H1 (cell line): ENCODE results near the gene KRTAP19-5. TPM values are rescaled to one million over a fixed set of nuclear protein-coding genes. Genes with fewer than 3 reads are reported as not detected.

Experiments
- CTCF ChIA-PET: fragments of 300-600 bp; sonication (Branson Sonifier 250); formaldehyde crosslinking; loops from one replicate; lab custom pipeline; 2021; ENCODE audit not compliant: partially characterized antibody; lab: Charles Lee
- POLR2A ChIA-PET: fragments of 300-600 bp; sonication (Branson Sonifier 250); formaldehyde crosslinking; loops from one replicate; lab custom pipeline; 2021; ENCODE audit warnings: inconsistent platforms; ENCODE audit not compliant: partially characterized antibody; lab: Charles Lee
- DNase-seq, 2 experiments: peaks; one replicate each; pipeline versions ENCODE4 v3.0.0 to v3.0.0-alpha.2; 2010 to 2022; ENCODE audit warnings: low spot score in 2 of 2, low read depth in 1 of 2, mixed read lengths in 1 of 2
- FAIRE-seq: peaks from 2 replicates; lab custom pipeline; 2011; peaks lifted over from hg19 to GRCh38; lab: Jason Lieb, UNC
- H2AFZ ChIP-seq: 2 replicates; pipeline ENCODE4 v1.8.1; 2012; ENCODE audit warnings: low read length, inconsistent platforms
- H2AK5ac ChIP-seq: 2 replicates; pipeline ENCODE4 v1.6.1; 2013; ENCODE audit warnings: low read depth, low read length
- H2BK120ac ChIP-seq: replicated peaks from 2 replicates; pipeline ENCODE3; 2013; ENCODE audit warnings: low read depth, low read length, inconsistent platforms
- H2BK12ac ChIP-seq: 2 replicates; pipeline ENCODE4 v1.6.1; 2013; ENCODE audit warnings: low read depth, low read length
- H2BK15ac ChIP-seq: 2 replicates; pipeline ENCODE4 v1.6.1; 2013; ENCODE audit warnings: low read length
- H2BK20ac ChIP-seq: 2 replicates; pipeline ENCODE4 v1.6.1; 2013; ENCODE audit warnings: low read length
- H2BK5ac ChIP-seq: 2 replicates; pipeline ENCODE4 v1.6.1; 2013; ENCODE audit warnings: low read depth, low read length
- H3K14ac ChIP-seq: 2 replicates; pipeline ENCODE4 v1.6.1; 2013; ENCODE audit warnings: inconsistent platforms; ENCODE audit not compliant: insufficient read length
- H3K18ac ChIP-seq: 2 replicates; pipeline ENCODE4 v1.6.1; 2013; ENCODE audit warnings: low read length; ENCODE audit errors: extremely low read depth
- H3K23ac ChIP-seq: 2 replicates; pipeline ENCODE4 v1.6.1; 2013; ENCODE audit warnings: inconsistent platforms; ENCODE audit not compliant: insufficient read length
- H3K23me2 ChIP-seq: 2 replicates; pipeline ENCODE4 v1.6.1; 2013; ENCODE audit warnings: low read depth, low read length
- H3K27ac ChIP-seq: 2 replicates; pipeline ENCODE4 v1.6.1; 2011; ENCODE audit warnings: low read depth, low read length, inconsistent platforms
- H3K27me3 ChIP-seq, 4 experiments: replicated peaks in 1 of 4; 1 replicate in 1 of 4; 2 replicates in 3 of 4; pipeline versions ENCODE4 v1.6.1 to v1.8.1; 2011 to 2013; ENCODE audit warnings: low read length in 3 of 4, mild to moderate bottlenecking in 3 of 4, inconsistent platforms in 2 of 4, mixed read lengths in 2 of 4, moderate library complexity in 1 of 4; ENCODE audit not compliant: control insufficient read depth in 3 of 4, insufficient read depth in 3 of 4; ENCODE audit errors: extremely low read depth in 1 of 4
- H3K36me3 ChIP-seq, 4 experiments: 2 replicates each; pipeline versions ENCODE4 v1.6.1 to v1.8.1; 2011 to 2013; ENCODE audit warnings: mild to moderate bottlenecking in 4 of 4, low read length in 3 of 4, moderate library complexity in 2 of 4, control low read depth in 1 of 4, inconsistent platforms in 1 of 4; ENCODE audit not compliant: insufficient read depth in 4 of 4, control insufficient read depth in 2 of 4
- H3K4ac ChIP-seq: replicated peaks from 2 replicates; pipeline ENCODE3; 2013; ENCODE audit warnings: low read length, low read depth, mixed read lengths, inconsistent platforms; ENCODE audit not compliant: insufficient read length
- H3K4me1 ChIP-seq, 4 experiments: replicated peaks in 1 of 4; 1 replicate in 1 of 4; 2 replicates in 3 of 4; pipeline versions ENCODE4 v1.6.1 to v1.8.1; 2011 to 2013; ENCODE audit warnings: low read length in 3 of 4, inconsistent platforms in 2 of 4, mixed read lengths in 1 of 4; ENCODE audit not compliant: insufficient read depth in 4 of 4, control insufficient read depth in 3 of 4
- H3K4me2 ChIP-seq, 2 experiments: 2 replicates each; pipeline versions ENCODE4 v1.6.1 to v1.8.1; 2011 to 2013; ENCODE audit warnings: low read depth in 2 of 2, low read length in 2 of 2, control low read depth in 1 of 2, inconsistent platforms in 1 of 2, mild to moderate bottlenecking in 1 of 2; ENCODE audit not compliant: insufficient read depth in 1 of 2
- H3K4me3 ChIP-seq, 4 experiments: fragments of 200-600, 300-600 bp in 1 of 4; sonication (generic), shearing (Covaris generic), sonication (Bioruptor Twin) in 1 of 4; 2 replicates each; pipeline versions ENCODE4 v1.5.1 to v1.8.1; 2011 to 2016; ENCODE audit warnings: low read length in 4 of 4, low read depth in 3 of 4, control low read depth in 2 of 4, inconsistent platforms in 2 of 4, mild to moderate bottlenecking in 2 of 4, mixed read lengths in 1 of 4, moderate library complexity in 1 of 4; ENCODE audit not compliant: insufficient read depth in 2 of 4; ENCODE audit errors: extremely low read depth in 1 of 4
- H3K56ac ChIP-seq: replicated peaks from 2 replicates; pipeline ENCODE3; 2013; ENCODE audit warnings: low read depth, mild to moderate bottlenecking, mixed read lengths, low read length, inconsistent platforms; ENCODE audit not compliant: insufficient read length
- H3K79me1 ChIP-seq: 2 replicates; pipeline ENCODE4 v1.6.1; 2013; ENCODE audit warnings: low read depth, low read length, control low read depth
- H3K79me2 ChIP-seq, 2 experiments: 2 replicates each; pipeline versions ENCODE4 v1.6.1 to v1.8.1; 2012 to 2013; ENCODE audit warnings: low read length in 2 of 2, mild to moderate bottlenecking in 2 of 2, inconsistent platforms in 1 of 2; ENCODE audit not compliant: insufficient read depth in 2 of 2, control insufficient read depth in 1 of 2
- H3K9ac ChIP-seq, 4 experiments: replicated peaks in 1 of 4; 1 replicate in 1 of 4; 2 replicates in 3 of 4; pipeline versions ENCODE4 v1.6.1 to v1.8.1; 2011 to 2013; ENCODE audit warnings: low read depth in 3 of 4, low read length in 3 of 4, control low read depth in 2 of 4, mild to moderate bottlenecking in 2 of 4, moderate library complexity in 2 of 4, inconsistent platforms in 1 of 4; ENCODE audit errors: extremely low read depth in 1 of 4
- H3K9me3 ChIP-seq, 2 experiments: 2 replicates each; pipeline versions ENCODE4 v1.6.1 to v1.8.1; 2012 to 2013; ENCODE audit warnings: mild to moderate bottlenecking in 2 of 2, moderate library complexity in 2 of 2, control low read depth in 1 of 2, inconsistent platforms in 1 of 2, low read depth in 1 of 2, low read length in 1 of 2, mixed read lengths in 1 of 2; ENCODE audit not compliant: insufficient read depth in 2 of 2
- H4K20me1 ChIP-seq, 2 experiments: replicated peaks in 1 of 2; 2 replicates each; pipeline versions ENCODE3 to v1.8.1; 2011 to 2013; ENCODE audit warnings: inconsistent platforms in 2 of 2, low read length in 2 of 2, mild to moderate bottlenecking in 1 of 2; ENCODE audit not compliant: insufficient read depth in 2 of 2, control insufficient read depth in 1 of 2
- H4K5ac ChIP-seq: 2 replicates; pipeline ENCODE4 v1.6.1; 2013; ENCODE audit warnings: low read length, low read depth, mixed read lengths, inconsistent platforms; ENCODE audit not compliant: insufficient read length
- H4K8ac ChIP-seq: 2 replicates; pipeline ENCODE4 v1.8.0; 2013; ENCODE audit warnings: mild to moderate bottlenecking, moderate library complexity, low read length, inconsistent platforms; ENCODE audit not compliant: insufficient read depth; ENCODE audit errors: extremely low read depth
- H4K91ac ChIP-seq: replicated peaks from 2 replicates; pipeline ENCODE3; 2013; ENCODE audit warnings: low read length, mixed read lengths, inconsistent platforms; ENCODE audit not compliant: insufficient read length
- BRCA1 ChIP-seq: IDR thresholded peaks from 2 replicates; pipeline ENCODE4 v1.6.1; 2012; ENCODE audit warnings: low read depth, low read length, improper control_type of control experiment
- CBX5 ChIP-seq: fragments of 300-800, 300-1000 bp; sonication (generic); IDR thresholded peaks from 2 replicates; pipeline ENCODE4 v1.7.1; 2016; ENCODE audit warnings: antibody characterized with exemption, low read length, low read depth
- CTBP2 ChIP-seq: IDR thresholded peaks from 2 replicates; pipeline ENCODE4 v1.7.0; 2011; ENCODE audit warnings: borderline replicate concordance, mild to moderate bottlenecking, moderate library complexity, mixed read lengths, low read length; ENCODE audit not compliant: insufficient read depth, insufficient read length
- HDAC2 ChIP-seq, 2 experiments: fragments of 300-600 bp in 1 of 2; sonication (generic) in 1 of 2; IDR thresholded peaks; 2 replicates each; pipeline ENCODE4 v1.6.1; 2011 to 2012; ENCODE audit warnings: low read depth in 2 of 2, low read length in 2 of 2, mild to moderate bottlenecking in 2 of 2, moderate library complexity in 2 of 2, borderline replicate concordance in 1 of 2, inconsistent platforms in 1 of 2
- HDAC6 ChIP-seq: IDR thresholded peaks from one replicate; pipeline ENCODE4 v1.7.1; 2012; ENCODE audit warnings: low read depth, mild to moderate bottlenecking, inconsistent platforms, low read length, moderate library complexity
- JUN ChIP-seq: IDR thresholded peaks from 2 replicates; pipeline ENCODE4 v1.6.1; 2011; ENCODE audit warnings: low read depth, mild to moderate bottlenecking, improper control_type of control experiment, low read length
- SIX5 ChIP-seq: IDR thresholded peaks from 2 replicates; pipeline ENCODE4 v1.6.1; 2011; ENCODE audit warnings: mild to moderate bottlenecking, low read depth, low read length
- SRF ChIP-seq: IDR thresholded peaks from 2 replicates; pipeline ENCODE4 v1.6.1; 2011; ENCODE audit warnings: mild to moderate bottlenecking, low read depth, low read length, moderate library complexity
- TCF12 ChIP-seq: IDR thresholded peaks from 2 replicates; pipeline ENCODE4 v1.6.1; 2011; ENCODE audit warnings: low read depth, mild to moderate bottlenecking, low read length
- WGBS, 2 experiments: shearing (Covaris generic) in 1 of 2; methylation state at CpG; one replicate each; pipeline versions ENCODE4 v1.1.6 to v1.1.7; 2013 to 2015; ENCODE audit warnings: low lambda C conversion rate in 2 of 2, mixed read lengths in 2 of 2, inconsistent platforms in 1 of 2, low coverage in 1 of 2, missing lambda C conversion rate in 1 of 2; ENCODE audit not compliant: insufficient replicate concordance in 2 of 2, insufficient coverage in 1 of 2, insufficient read length in 1 of 2; ENCODE audit errors: extremely low coverage in 1 of 2, missing lambda C conversion rate in 1 of 2; 5-methylcytosine and 5-hydroxymethylcytosine counted together
- long read RNA-seq, 2 experiments: library from RNA in 1 of 2; library from capped mRNA in 1 of 2; stranded (forward); transcript quantifications; one replicate each; pipeline ENCODE4 v2.0.0, GENCODE V29; 2021; ENCODE audit warnings: inconsistent platforms in 1 of 2
- polyA minus RNA-seq, 3 experiments: library from RNA; depleted of rRNA, polyadenylated mRNA; stranded (reverse); fragments of >200 nt; gene quantifications; 1 replicate in 2 of 3; 2 replicates in 1 of 3; pipeline ENCODE4 v1.2.3, GENCODE V29; 2011
- polyA plus RNA-seq, 7 experiments: library from polyadenylated mRNA; depleted of rRNA in 3 of 7; stranded (reverse) in 5 of 7; unstranded in 2 of 7; fragments of >200 nt in 5 of 7; fragments of 200-250 nt in 2 of 7; gene quantifications; 1 replicate in 5 of 7; 2 replicates in 1 of 7; 4 replicates in 1 of 7; pipeline versions ENCODE4 v1.2.1 to v1.2.3, GENCODE V29; 2011 to 2013; ENCODE audit warnings: missing spikeins in 2 of 7, mixed read lengths in 2 of 7
- total RNA-seq: library from RNA; stranded (reverse); fragmentation: NEBNext Ultra II Directional; extraction: Animal tissue kit (Norgen Biotek cat#: 25700); gene quantifications from 2 replicates; pipeline ENCODE4 v1.2.1, GENCODE V29; 2021

Gene KRTAP19-5
- total RNA-seq: not detected in 2 replicates
- not detected in 2 replicates for polyA plus RNA-seq (2011; rRNA removed)
- polyA plus RNA-seq (2011; cell fraction: cytosol; rRNA removed): not detected
- not detected for polyA plus RNA-seq (2011; cell fraction: nucleus; rRNA removed)
- polyA plus RNA-seq (2012, experiment 1 of 2): not detected in 4 replicates
- not detected for polyA plus RNA-seq (2012, experiment 2 of 2)
- polyA plus RNA-seq (2013, experiment 1 of 2): not detected
- polyA plus RNA-seq (2013, experiment 2 of 2): not detected
- not detected in 2 replicates for polyA minus RNA-seq (2011; rRNA and poly(A)+ RNA removed)
- polyA minus RNA-seq (2011; cell fraction: cytosol; rRNA and poly(A)+ RNA removed): not detected
- polyA minus RNA-seq (2011; cell fraction: nucleus; rRNA and poly(A)+ RNA removed): not detected
- long read RNA-seq, experiment 1: 0 reads
- long read RNA-seq, experiment 2: 0 reads

DNA sequence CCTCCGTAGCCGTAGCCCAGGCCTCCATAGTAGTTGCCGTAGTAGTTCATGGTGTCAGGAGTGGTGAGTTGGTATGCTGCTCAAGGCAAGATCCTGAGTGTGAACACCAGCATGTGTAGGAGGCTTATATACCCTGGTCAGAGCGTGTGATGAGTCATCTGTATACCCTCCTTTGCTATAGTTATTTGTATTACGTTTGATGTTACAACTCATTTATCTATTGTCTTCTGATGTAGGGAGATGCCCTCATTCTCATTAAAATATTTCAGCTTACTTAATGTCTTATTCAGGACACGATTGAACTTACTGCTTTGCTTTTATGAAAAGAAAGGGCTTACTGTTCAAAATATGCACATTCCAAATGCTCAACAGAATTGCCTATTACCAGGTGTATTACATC lies at the start of gene KRTAP19-5:
KRTAP19-5 (minus strand) TSS at position 101 of the 400 bp plus-strand sequence; CDS start at position 50, 51 bp downstream.
- DNase-seq: no peak
- Histone ChIP-seq H3K27me3 (no peaks in the 10 kb centered on the region), H2BK15ac (no peak within 1 kb of the TSS), H3K27ac (no peak within 1 kb of the TSS), H3K4me1 (no peaks in the 10 kb centered on the region), H4K8ac (no peak within 1 kb of the TSS), H4K5ac (no peak within 1 kb of the TSS), H4K20me1 (no peaks in the 10 kb centered on the region), H2BK12ac (no peak within 1 kb of the TSS), H3K9me3 (no peaks in the 10 kb centered on the region), H3K56ac (no peak within 1 kb of the TSS), H4K91ac (no peak within 1 kb of the TSS), H3K14ac (no peak within 1 kb of the TSS), H3K18ac (no peak within 1 kb of the TSS), H3K4me2 (no peak within 1 kb of the TSS), H2BK120ac (no peak within 1 kb of the TSS), H3K9ac (no peak within 1 kb of the TSS), H3K23me2 (no peaks in the 10 kb centered on the region), H3K79me2 (no peaks in the 10 kb centered on the region), H3K36me3 (no peaks in the 10 kb centered on the region), H3K4ac (no peak within 1 kb of the TSS), H3K23ac (no peak within 1 kb of the TSS), H3K79me1 (no peaks in the 10 kb centered on the region), H2AK5ac (no peak within 1 kb of the TSS), H2AFZ (no peak within 1 kb of the TSS), H3K4me3 (no peak within 1 kb of the TSS), H2BK20ac (no peak within 1 kb of the TSS), H2BK5ac (no peak within 1 kb of the TSS)
- no peak for FAIRE-seq
- ChIA-PET CTCF (no interaction called here), POLR2A (no interaction called here)
- 90% methylated on average over 6 of the region's 6 CpGs; no CpG with 5 or more reads in 1 of the 2 experiments for WGBS, 2 experiments
- TF ChIP-seq BRCA1: no peak
- TF ChIP-seq JUN: no peak
- no peak for TF ChIP-seq HDAC2 (IDR thresholded peaks at IDR 0.05; ENCODE audit: borderline replicate concordance in 1 of 2, low read depth in 2 of 2, low read length in 2 of 2)
- TF ChIP-seq TCF12: no peak
- no peak for TF ChIP-seq CTBP2
- TF ChIP-seq HDAC6: no peak
- TF ChIP-seq SRF: no peak
- TF ChIP-seq SIX5: no peak
- no peak for TF ChIP-seq CBX5
